Thymus (tissue), 11 donors: ENCODE measurements around the gene NFYB. TPM values are rescaled to one million over a fixed set of nuclear protein-coding genes. Genes with fewer than 3 reads are reported as not detected.

Experiments
- DNase-seq, 9 donors: peaks; one replicate each; pipeline ENCODE4 v3.0.0-alpha.2; 2013; ENCODE audit warnings: low spot score in 9 of 9, low read depth in 6 of 9, missing footprints in 1 of 9
- H3K27ac ChIP-seq, 2 donors: one replicate each; pipeline ENCODE4 v1.5.1; 2013; ENCODE audit warnings: control low read depth in 1 of 2, low read depth in 1 of 2, low read length in 1 of 2, mild to moderate bottlenecking in 1 of 2, moderate library complexity in 1 of 2
- H3K27me3 ChIP-seq, 2 donors: one replicate each; pipeline ENCODE4 v1.5.1; 2013; ENCODE audit warnings: low read length in 1 of 2; ENCODE audit not compliant: control insufficient read depth in 2 of 2, insufficient read depth in 1 of 2
- H3K36me3 ChIP-seq, 2 donors: one replicate each; pipeline ENCODE4 v1.5.1; 2013; ENCODE audit warnings: low read length in 1 of 2, mild to moderate bottlenecking in 1 of 2, moderate library complexity in 1 of 2; ENCODE audit not compliant: control insufficient read depth in 2 of 2, insufficient read depth in 2 of 2
- H3K4me1 ChIP-seq, 2 donors: one replicate each; pipeline ENCODE4 v1.5.1; 2013; ENCODE audit warnings: low read length in 2 of 2; ENCODE audit not compliant: control insufficient read depth in 2 of 2, insufficient read depth in 2 of 2
- H3K4me3 ChIP-seq, 2 donors: one replicate each; pipeline ENCODE4 v1.5.1; 2013; ENCODE audit warnings: low read length in 2 of 2, control low read depth in 1 of 2, mild to moderate bottlenecking in 1 of 2
- H3K9me3 ChIP-seq, 2 donors: one replicate each; pipeline ENCODE4 v1.5.1; 2013; ENCODE audit warnings: low read length in 1 of 2, mild to moderate bottlenecking in 1 of 2; ENCODE audit not compliant: control insufficient read depth in 2 of 2, insufficient read depth in 1 of 2
- WGBS: extraction: QIAGEN DNeasy Blood & Tissue Kit; methylation state at CpG from one replicate; pipeline ENCODE4 v1.1.7; 2013; 5-methylcytosine and 5-hydroxymethylcytosine counted together
- polyA plus RNA-seq: library from polyadenylated mRNA; stranded (reverse); fragments of 200-250 nt; gene quantifications from one replicate; pipeline ENCODE4 v1.2.3, GENCODE V29; 2013
- total RNA-seq: library from RNA; stranded (reverse); fragments of 120-200 nt; gene quantifications from one replicate; pipeline ENCODE4 v1.2.4, GENCODE V29; 2013
- donor health status: healthy.

NFYB gene
- total and polyA plus RNA-seq, 2 donors: 37.1 to 55.1 TPM

DNA sequence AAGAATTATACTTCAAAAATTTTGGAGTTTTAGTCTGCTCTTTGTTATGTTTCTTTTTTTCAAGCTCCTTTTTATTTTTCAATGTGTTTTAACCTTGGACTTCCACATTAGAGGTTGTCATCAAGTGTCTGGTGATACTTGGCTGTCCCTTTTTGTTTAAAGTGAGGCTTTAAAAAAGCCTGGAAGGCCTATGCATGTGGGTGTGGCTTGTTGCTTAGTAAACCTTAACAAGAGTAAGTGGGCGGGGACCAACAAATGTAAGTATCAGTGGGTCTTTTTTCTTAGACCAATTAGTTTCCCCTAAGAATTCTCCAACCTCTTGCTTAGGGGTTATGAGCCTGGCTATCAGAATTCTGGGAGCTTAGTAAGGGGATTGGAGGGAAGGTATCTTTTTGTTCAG, 47.3 kb downstream of the NFYB start:
- peaks cover 16 to 60% of the 10 kb centered on the region in 2 donors for H3K36me3 ChIP-seq

DNA sequence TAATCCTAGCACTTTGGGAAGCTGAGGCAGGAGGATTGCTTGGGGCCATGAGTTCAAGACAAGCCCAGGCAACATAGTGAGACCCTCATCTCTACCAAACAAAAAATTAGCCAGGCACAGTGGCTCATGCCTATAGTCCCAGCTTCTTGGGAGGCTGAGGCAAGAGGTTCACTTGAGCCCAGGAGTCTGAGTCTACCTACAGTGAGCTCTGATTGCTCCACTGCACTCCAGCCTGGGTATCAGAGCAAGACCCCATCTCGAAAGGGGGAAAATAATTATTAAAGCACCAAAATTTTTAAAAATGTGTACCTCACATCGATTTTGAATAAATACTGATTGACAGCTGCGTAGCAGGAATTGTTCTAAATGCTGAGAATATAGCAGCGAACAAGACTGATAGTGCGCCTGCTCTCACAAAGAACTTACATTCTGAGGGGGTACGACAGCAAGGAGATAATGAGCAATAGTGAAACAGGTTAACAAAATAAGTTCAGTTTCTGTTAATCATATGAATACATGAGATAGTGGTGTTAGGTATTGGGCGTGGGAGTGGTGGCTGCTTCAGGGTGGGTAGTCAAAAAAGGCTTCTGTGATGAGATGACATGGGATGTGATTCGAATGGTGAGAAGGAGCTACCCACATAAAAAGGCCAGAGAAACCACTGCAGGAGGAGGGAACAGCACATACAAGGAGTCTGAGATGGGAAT, 54.1 kb downstream of the NFYB start:
- 95% methylated on average over 8 of the region's 8 CpGs for WGBS

More for the DNA sequence above, 47.3 kb downstream of the NFYB start:
- no peaks in the 10 kb centered on the region for H3K27me3 ChIP-seq
- no peaks in the 10 kb centered on the region for H3K4me1 ChIP-seq
- WGBS: 98% methylated on average over 1 of the region's 1 CpG
- H3K9me3 ChIP-seq: no peaks in the 10 kb centered on the region
- DNase-seq: no peak
- no peak overlapping the region for H3K27ac ChIP-seq
- H3K4me3 ChIP-seq: no peak overlapping the region

DNA sequence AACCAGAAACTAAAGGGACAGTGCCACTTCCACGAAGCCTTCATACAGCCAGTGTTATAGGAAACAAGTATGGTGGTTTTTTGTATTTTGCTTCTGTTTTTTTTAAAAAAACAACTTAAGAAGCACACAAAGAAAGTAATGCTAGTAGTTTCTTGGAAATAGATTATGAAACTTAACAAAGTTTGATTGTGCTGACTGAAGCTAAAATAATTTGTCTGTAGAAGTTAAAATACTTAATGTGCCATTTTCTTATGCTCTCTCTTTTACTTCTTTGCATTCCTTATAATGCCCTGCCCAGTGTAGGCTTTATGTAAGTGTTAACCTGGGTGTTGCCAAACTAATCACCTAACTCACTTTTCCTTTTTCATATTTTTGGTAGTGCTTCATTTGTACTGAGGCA, 57.2 kb downstream of the NFYB start:
- Histone ChIP-seq H3K27ac (no peak overlapping the region), H3K27me3 (no peaks in the 10 kb centered on the region), H3K4me3 (no peak overlapping the region), H3K4me1 (no peaks in the 10 kb centered on the region), H3K36me3 (peaks cover 19 to 22% of the 10 kb centered on the region in 2 donors), H3K9me3 (no peaks in the 10 kb centered on the region)
- WGBS: 90% methylated on average over 1 of the region's 1 CpG
- DNase-seq: no peak

More for the DNA sequence above, 54.1 kb downstream of the NFYB start:
- H3K27me3 ChIP-seq: no peaks in the 10 kb centered on the region
- H3K27ac ChIP-seq: no peak overlapping the region
- peaks cover 25 to 43% of the 10 kb centered on the region in 2 donors for H3K36me3 ChIP-seq
- no peak for DNase-seq
- H3K4me1 ChIP-seq: no peaks in the 10 kb centered on the region
- no peak overlapping the region for H3K4me3 ChIP-seq
- no peaks in the 10 kb centered on the region for H3K9me3 ChIP-seq

DNA sequence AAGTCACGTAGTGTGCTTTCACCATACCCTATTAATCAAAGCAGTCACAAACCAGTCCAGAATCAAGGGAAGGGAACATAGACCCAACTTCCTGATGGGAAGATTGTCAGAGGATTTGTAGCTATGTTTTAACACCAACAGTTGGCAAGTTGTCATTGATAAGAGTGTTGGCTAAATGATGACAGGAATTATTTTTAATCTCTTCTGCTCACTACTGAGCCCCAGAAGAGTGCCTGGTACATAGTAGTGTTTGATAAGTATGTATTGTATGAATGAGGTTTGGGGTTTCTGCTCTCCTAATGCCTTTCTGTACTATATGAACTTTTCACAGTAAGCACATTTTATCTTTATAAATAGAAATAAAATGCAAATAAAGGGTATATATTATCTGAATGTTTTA, 59.0 kb downstream of the NFYB start:
- DNase-seq: no peak
- 98% methylated on average over 1 of the region's 1 CpG for WGBS
- H3K36me3 ChIP-seq: peaks cover 17 to 19% of the 10 kb centered on the region in 2 donors
- H3K27me3 ChIP-seq: no peaks in the 10 kb centered on the region
- no peak overlapping the region for H3K4me3 ChIP-seq
- no peaks in the 10 kb centered on the region for H3K4me1 ChIP-seq
- H3K27ac ChIP-seq: no peak overlapping the region
- H3K9me3 ChIP-seq: no peaks in the 10 kb centered on the region

DNA sequence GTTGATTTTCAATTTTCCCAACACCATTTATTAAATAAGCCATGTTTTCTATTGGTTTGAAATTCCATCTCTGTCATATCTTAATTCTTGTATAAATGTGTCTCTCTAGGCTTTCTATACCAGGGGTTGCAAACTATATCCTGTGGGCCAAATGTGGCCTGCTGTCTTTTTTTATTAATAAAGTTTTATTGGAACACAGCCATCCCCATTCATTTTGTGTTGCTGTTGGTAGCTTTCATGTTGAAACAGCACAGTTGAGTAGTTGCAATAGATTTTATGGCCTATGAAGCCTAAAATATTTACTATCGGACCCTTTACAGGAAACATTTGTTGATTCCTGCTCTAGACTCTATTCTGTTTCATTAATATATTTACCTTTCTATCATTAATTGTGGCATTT, 64.3 kb downstream of the NFYB start:
- no peak overlapping the region for H3K27ac ChIP-seq
- 99% methylated on average over 1 of the region's 1 CpG for WGBS
- H3K36me3 ChIP-seq: peaks cover 10 to 11% of the 10 kb centered on the region in 2 donors
- no peaks in the 10 kb centered on the region for H3K27me3 ChIP-seq
- no peaks in the 10 kb centered on the region for H3K9me3 ChIP-seq
- H3K4me3 ChIP-seq: no peak overlapping the region
- no peak for DNase-seq
- no peaks in the 10 kb centered on the region for H3K4me1 ChIP-seq

DNA sequence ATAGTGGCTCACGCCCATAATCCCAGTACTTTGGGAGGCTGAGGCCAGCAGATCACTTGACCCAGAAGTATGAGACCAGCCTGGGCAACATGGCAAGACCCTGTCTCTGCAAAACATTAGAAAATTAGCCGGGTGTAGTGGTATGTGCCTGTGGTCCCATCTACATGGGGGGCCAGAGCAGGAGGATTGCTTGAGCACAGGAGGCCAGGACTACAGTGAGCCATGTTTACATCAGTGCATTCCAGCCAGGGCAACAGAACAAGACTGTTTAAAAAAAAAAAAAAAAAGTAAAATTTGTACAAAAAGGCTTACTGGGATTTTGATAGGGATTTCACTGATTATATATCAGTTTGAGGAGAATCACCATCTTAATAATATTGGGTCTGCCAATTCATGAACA, 65.9 kb downstream of the NFYB start:
- 98% methylated on average over 2 of the region's 2 CpGs for WGBS
- no peaks in the 10 kb centered on the region for H3K27me3 ChIP-seq
- H3K4me3 ChIP-seq: no peak overlapping the region
- H3K27ac ChIP-seq: no peak overlapping the region
- H3K9me3 ChIP-seq: no peaks in the 10 kb centered on the region
- no peaks in the 10 kb centered on the region for H3K4me1 ChIP-seq
- H3K36me3 ChIP-seq: peaks cover 8 to 18% of the 10 kb centered on the region in 2 donors
- DNase-seq: no peak

Other genes starting within 250 kb of the NFYB start
- 467 TPM for gene HSP90B1, start 207.8 kb downstream of the NFYB start, total RNA-seq
- 309 TPM for gene HSP90B1, start 207.8 kb downstream of the NFYB start, polyA plus RNA-seq
- 50.9 TPM for gene TDG, start 172.3 kb downstream of the NFYB start, total RNA-seq
- 26.9 TPM for gene TDG, start 172.3 kb downstream of the NFYB start, polyA plus RNA-seq
- gene GLT8D2, start 88.0 kb downstream of the NFYB start, total RNA-seq: 1.4 TPM
- gene GLT8D2, start 88.0 kb downstream of the NFYB start, polyA plus RNA-seq: 2.4 TPM
- 13.8 TPM for gene HCFC2, start 73.7 kb downstream of the NFYB start, total RNA-seq
- 13.9 TPM for gene HCFC2, start 73.7 kb downstream of the NFYB start, polyA plus RNA-seq
- 68.0 TPM for gene TXNRD1, start 77.6 kb upstream of the NFYB start, total RNA-seq
- gene TXNRD1, start 77.6 kb upstream of the NFYB start, polyA plus RNA-seq: 28.2 TPM
- 4.2 TPM for gene EID3, start 165.5 kb upstream of the NFYB start, total RNA-seq
- 7.8 TPM for gene EID3, start 165.5 kb upstream of the NFYB start, polyA plus RNA-seq